ENCODE data around the gene CTU1.

CTU1 gene

GRCh38 chr19:51081476-51081875 lies 26.7 kb downstream of the CTU1 start:
- DNase-seq = no peak

- no peak for DNase-seq
Measured at GRCh38 chr19:51079481-51080110, 28.6 kb downstream of the CTU1 start.

DNA sequence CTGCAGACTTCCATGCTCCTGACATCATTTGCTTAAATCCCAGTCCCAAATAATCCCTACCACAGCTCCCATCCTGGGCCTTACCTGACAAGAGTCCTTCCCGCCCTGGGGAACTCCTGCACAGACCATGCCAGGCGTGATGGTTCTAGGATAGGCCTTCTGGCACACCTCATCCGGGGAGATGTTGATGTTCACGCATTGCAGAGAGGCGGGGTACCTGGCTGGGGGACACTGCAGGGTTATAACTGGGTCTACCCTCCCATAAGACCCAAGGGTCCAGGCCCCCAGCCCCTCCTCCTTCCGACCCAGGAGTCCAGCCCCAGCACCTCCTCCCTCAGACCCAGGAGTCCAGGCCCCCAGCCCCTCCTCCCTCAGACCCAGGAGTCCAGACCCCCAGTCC lies 29.5 kb downstream of the CTU1 start:
- no peak for DNase-seq

DNA sequence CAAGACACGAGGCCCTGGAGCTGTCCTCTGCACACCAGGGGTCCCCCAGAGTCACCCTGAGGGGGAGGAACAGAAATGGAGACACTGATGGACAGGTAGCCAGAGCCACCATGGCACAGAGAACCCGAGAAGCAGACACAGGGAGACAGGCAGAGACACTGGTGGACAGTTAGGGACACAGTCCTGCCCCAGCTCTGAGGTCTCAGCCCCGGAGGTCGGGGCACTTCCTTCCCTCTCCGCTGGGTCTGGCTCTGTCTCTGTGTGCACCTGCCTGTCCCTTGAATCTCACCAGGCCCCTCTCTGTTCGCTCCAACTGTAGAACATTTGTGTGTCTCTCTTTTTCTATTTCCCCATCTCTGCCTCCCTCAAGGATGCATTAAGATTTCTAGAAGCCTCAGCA lies 30.1 kb downstream of the CTU1 start:
- no peak for DNase-seq

GRCh38 chr19:51076631-51077213 lies 31.5 kb downstream of the CTU1 start:
- DNase-seq = no peak

DNA sequence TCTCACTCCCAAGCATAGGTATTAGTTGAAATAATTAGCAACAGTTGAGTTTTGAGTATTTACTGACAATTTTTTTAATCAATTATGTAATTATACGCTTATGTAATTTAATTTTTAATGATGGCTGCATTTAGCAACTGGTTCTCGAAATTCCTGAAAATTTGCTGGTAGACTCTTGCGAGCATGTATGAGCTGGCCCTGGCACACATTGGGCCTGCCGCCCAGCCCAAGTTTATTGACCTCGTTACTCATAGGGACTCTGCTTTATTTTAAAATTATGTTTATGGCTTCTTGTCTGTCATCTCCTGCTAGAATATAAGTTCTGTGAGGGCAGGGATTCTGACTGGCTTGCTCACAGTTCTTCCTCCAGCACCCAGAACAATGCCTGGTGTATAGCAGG lies 32.2 kb downstream of the CTU1 start:
- no peak for DNase-seq

- no peak for DNase-seq
Measured at GRCh38 chr19:51071095-51071405, 37.2 kb downstream of the CTU1 start.

- DNase-seq = no peak
Measured at GRCh38 chr19:51070334-51071094, 37.7 kb downstream of the CTU1 start.

DNA sequence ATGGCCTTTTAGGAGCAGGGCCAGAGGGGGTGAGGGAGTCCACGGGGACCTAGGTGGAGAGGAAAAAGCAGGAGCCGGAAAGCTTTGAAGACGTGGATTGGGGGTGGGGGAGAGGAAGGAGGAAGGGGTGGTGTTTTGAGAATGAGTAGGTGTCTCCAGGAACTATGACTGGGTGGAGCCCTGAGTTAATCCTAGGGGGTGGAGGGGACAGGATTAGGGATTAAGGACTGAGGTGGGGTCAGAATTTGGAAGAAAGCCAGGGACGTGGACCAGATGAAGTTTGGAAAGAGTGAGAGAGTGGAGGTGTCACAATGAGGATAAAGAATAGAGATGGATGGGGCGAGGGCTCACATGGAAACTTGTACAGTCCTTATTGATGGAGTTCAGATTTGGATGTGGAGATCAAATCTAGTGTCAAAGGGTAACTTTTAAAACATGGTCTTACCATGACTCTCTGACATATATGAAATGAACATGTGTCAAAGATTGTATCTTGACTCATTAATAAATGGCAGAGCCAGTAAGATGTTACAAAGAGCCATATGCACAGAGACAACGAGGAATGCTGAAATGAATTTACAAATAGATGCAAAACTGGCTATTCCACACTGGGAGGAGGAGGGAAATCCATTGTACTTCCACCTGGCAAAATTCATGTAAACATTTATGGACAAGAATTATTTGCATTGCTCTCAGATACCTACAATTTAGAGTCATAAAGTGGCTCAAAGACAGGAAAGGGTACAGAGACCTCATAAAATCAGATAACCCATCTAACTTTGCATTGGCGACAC lies 41.6 kb downstream of the CTU1 start:
- DNase-seq = no peak

DNA sequence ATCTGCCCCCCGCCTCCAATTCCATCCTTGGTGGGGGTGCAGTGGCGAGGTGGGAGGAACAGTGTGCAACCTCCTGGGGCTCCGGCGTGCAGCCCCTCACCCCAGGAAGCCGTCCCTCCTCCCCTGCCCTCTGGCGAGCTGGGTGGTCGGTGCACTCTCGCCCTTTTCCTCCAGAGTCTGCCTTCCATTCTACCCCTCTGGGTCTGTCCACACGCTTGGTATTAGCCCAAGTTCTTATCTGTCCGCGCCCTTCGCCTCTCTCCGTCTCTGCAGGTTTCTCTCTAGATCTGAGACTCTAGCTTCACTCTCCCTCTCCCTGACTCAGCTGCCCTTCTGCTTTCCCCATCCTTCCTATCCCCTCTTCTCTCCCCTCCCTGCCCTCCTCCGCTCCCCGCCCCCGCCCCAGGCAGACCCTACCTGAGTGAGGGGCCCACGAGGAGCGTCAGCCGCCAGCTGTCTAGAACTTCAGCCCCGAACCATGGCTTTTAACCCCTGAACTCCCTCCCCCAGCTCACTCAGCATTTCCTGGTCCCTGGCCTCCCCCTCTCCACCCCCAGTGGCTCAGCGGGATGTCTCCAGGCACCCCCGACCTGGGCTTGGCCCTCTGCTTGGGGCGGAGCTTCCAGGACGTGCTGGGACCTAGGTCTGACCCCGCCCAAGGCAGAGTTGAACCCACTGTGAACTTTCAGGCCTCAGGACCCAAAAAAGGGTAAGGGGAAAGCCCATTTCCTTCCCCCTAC lies 42.8 kb downstream of the CTU1 start:
- no peak for DNase-seq

GRCh38 chr19:51064534-51065220 lies 43.5 kb downstream of the CTU1 start, which contains the start of gene KLK13:
Gene KLK13, minus strand, starts transcription at chr19:51065092. Its CDS starts 25 bp downstream, at chr19:51065067.
- peak in 1 of 2 donors; percentile 13 for DNase-seq

- DNase-seq = no peak
Measured at GRCh38 chr19:51063664-51064063, 44.5 kb downstream of the CTU1 start.

DNA sequence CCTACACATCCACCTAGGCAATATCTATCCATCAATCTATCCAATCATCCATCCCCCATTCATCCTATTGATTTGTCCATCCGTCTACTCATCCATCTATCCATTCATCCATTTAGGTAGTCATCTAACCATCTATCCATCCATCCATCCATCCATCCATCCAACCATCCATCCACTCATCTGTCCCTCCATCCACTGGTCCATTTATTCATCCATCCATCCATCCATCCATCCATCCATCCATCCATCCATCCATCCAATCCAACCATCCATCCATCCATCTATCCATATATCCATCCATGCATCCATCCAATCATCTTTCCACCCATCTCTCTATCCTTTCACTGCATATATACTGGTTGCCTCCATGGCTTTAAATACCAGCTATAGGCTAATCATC lies 47.2 kb downstream of the CTU1 start:
- no peak for DNase-seq

GRCh38 chr19:51060336-51060735 lies 47.9 kb downstream of the CTU1 start:
- no peak for DNase-seq

DNA sequence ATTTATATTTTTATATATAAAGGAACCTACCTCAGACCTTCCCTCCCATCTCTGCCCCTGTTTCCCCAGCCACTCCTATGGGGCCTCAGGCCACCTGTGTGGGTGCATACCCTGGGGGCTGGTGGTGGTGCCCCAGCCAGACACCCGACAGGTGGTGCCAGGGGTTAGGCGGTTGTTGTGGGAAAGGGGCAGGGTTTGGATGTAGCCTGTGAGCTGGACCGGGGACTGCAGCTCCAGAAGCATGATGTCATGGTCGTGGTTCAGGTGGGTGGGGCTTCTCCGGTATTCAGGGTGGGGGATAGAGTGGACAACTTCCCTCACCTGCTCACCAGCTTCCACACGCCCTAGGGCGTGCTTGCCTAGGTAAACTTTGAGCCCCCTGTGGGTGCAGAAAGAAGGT lies 48.5 kb downstream of the CTU1 start:
- no peak for DNase-seq

- DNase-seq = no peak
Measured at GRCh38 chr19:51055866-51056265, 52.3 kb downstream of the CTU1 start.

All from inflammatory macrophage (primary cell).